Esophagus squamous epithelium (tissue), 4 donors: ENCODE data around the gene ARMC7.

Experiments
- CTCF ChIP-seq, 6 experiments: fragments of 450-650 bp in 4 of 6; fragments of 200-600 bp in 2 of 6; sonication (generic) in 2 of 6; IDR thresholded peaks; one replicate each; pipeline ENCODE4 v1.5.1; 2016 to 2019; ENCODE audit warnings: antibody characterized with exemption in 6 of 6, mild to moderate bottlenecking in 4 of 6, moderate library complexity in 4 of 6
- POLR2A ChIP-seq, 4 donors: fragments of 450-650 bp; IDR thresholded peaks; one replicate each; pipeline ENCODE4 v1.6.1; 2017; ENCODE audit warnings: antibody characterized with exemption in 4 of 4, mild to moderate bottlenecking in 4 of 4, moderate library complexity in 3 of 4

GRCh38 chr17:75130059-75130631, 20.4 kb downstream of the ARMC7 start:
- no peak for TF ChIP-seq CTCF (IDR thresholded peaks at IDR 0.05)
- TF ChIP-seq POLR2A (IDR thresholded peaks at IDR 0.05): no peak
